NT2/D1 (cell line): ENCODE data around the gene TTLL7.

Experiments used
- SUZ12 ChIP-seq: IDR thresholded peaks from 2 replicates; pipeline ENCODE4 v1.6.1; 2011; ENCODE audit not compliant: insufficient read length, insufficient read depth; ENCODE audit errors: extremely low read depth
- YY1 ChIP-seq: IDR thresholded peaks from 2 replicates; pipeline ENCODE4 v1.6.1; 2011; ENCODE audit not compliant: insufficient read length, insufficient read depth
- ZNF274 ChIP-seq: IDR thresholded peaks from 2 replicates; pipeline ENCODE4 v1.6.1; 2011; ENCODE audit warnings: mild to moderate bottlenecking, low read depth, low read length

- TF ChIP-seq SUZ12 = no peak
- no peak for TF ChIP-seq YY1
- no peak for TF ChIP-seq ZNF274
These were observed 75.4 kb downstream of the TTLL7 start for GRCh38 chr1:83923553-83923952.
